GM19455 (cell line): ENCODE data around the gene CLNK.

ENCODE experiments used
- ATAC-seq: cut with Tn5 transposase; IDR thresholded peaks from one replicate; pipeline ENCODE4 v1.9.1; 2021; ENCODE audit not compliant: unreplicated experiment

The CLNK gene

DNA sequence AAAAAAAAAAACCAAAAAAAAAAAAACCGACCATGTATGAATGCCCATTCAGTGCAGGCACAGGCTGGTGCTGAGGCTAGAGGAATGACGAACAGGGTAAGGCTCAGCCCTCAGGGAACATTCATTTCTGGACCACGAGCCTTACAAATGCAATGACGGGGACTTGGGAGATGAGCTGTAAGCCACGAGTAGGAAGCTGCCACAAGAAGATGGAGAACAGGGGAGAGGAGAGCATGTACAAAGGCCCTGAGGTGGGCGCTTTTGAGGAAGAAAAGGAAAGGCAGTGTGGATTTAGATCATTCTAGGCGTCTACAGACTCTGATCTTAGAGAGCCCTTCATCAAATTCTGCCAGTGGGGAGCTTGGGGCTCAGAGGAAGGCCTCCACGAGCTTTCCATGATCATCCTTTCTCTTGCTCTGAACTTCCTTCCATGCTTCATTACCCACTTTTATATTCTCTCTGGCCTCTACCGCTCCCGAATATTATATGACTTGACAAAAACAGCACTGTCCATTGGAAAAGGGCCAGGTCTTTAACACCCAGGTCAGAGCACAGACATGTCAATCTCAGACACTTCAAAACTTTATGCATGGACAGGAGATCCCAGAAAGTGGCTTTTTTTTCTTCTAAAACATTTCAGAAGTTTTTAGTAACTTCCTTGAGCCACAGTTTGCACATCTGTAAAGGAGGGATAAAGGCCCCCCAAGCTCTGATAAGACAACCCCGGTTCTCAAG is 224.1 kb downstream of the CLNK start:
- no peak for ATAC-seq

DNA sequence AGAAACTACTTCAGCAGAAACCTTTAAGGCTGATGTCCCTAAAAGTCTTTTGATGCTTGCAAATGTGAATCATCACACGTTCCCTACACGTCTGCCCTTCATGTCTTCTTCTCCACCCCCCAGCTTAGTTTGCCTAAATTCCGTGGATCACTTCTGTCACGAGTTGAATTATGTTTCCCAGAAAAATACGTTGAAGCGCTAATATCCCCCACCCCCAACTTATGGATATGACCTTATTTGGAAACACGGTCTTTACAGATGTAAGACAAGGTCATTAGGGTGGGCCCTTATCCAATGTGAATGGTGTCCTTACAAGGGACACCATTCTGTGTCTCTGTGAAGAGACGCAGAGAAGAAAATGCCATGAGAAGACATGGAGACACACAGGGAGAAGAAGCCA is 225.3 kb downstream of the CLNK start:
- no peak for ATAC-seq

DNA sequence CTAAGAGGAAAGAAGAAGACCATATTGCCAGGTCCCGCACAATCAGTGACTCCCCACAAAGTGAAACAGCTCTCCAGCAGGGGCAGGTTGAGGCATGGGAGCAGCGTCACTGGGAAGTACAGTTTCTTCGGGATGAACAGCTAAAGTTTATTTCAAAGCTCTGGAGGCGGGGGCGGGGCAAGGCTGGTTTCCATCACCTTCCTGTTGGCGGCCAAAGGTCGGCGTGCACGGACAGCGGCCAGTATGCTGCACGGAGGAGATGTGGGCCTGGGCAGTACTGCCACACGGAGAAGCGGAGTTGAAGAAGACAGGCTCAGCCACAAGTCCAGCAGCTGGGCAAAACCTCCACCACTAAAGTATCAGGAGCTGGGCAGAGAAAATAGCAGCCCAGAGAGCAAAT is 226.4 kb downstream of the CLNK start:
- no peak for ATAC-seq

DNA sequence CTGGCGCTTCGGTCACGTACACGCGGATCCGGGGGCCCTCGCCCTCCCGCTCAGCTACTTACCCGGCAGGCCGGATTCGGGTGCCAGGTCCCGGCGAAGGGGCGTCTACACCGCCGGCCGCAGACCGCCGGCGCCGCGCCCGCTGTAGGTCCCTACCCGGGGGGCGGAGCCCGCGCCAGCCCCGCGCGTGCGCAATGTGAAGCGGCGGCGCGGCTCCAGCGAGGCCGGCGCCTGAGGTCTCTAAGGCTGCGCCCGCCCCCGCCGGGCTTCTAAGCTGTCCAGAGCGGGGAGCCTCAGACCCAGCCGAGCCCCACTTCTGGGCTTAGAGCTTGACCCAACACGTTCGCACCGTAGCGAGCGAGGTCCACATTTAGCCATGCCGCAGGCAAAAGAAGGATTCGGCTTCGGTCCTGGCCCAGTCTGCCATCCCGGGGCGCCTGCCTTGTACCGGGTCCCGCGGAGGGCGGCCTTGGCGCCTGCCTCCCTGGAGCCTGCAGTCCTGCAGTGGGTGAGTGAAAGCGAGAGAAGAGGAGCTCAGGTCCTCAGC is 227.2 kb downstream of the CLNK start, which contains the start of gene ZNF518B:
Gene ZNF518B (minus strand): TSS at position 172 of the 547 bp plus-strand sequence. CDS start 11,098 bp downstream, outside the sequence.
- peak; percentile 70 for ATAC-seq

DNA sequence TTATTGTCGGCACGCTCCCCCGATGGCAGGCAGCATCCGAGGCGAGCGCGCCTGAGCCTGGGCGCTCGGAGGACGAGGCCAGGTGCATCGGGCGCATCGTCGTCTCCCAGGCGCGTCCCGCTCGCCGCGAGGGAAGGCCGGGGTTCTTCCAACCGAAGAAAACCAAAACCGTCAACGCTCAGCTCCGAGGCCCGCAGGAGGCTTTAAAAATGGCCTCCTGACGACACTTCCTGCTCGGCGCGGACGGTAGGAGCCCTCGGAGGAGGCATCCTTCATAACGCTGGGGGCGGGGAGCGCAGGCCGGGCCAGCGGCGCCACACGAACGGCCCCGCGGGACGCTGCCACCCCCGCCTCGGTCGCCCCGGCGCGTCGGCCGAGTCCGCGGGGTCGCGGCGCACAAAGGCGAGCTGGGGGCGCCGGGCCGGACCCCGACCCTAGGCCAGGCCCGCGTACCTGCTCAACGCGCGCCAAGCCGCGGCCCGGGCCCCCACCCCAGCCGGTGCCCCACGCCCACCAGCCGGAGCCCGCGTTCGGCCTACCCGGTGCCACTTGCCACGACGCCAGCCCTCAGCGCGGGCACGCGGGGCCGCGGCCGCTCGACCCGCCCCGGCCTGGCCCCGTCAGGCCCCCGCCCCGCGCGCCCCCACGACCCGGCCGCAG is 227.8 kb downstream of the CLNK start:
- peak; percentile 73 for ATAC-seq

DNA sequence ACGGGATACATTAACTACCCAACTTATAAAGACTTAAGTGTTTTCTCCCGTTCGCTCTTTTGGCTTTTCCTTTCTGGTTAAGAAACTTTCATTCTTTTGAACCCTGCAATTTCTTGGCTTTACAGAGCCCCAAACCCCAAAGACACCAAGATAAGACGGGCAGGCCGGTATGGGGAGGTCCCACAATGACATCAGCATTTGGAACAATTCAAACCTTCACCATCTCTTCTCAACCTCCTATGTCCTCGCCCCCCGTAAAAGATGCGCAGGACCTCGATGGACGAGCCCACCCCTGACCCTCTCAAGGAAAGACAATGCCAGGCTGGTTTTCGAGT is 228.3 kb downstream of the CLNK start:
- no peak for ATAC-seq

DNA sequence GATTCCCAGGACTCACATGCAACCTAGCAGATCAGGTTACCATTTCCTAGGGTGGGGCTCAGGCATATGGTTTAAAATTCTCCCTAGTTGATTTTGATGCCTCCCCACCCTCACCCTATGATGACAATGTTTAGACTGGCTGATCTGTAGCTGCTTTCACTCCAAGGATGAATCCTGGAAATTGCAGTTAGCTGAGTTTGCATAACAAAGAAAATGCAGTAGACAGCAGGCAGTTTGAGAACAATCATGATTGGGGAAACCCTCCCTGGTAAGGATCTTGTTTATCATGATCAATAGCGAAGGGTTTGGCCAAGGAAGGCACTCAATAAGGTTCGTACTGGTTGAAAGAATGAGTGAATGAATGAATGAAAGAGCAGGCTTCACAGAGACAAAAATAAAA is 229.4 kb downstream of the CLNK start:
- no peak for ATAC-seq

DNA sequence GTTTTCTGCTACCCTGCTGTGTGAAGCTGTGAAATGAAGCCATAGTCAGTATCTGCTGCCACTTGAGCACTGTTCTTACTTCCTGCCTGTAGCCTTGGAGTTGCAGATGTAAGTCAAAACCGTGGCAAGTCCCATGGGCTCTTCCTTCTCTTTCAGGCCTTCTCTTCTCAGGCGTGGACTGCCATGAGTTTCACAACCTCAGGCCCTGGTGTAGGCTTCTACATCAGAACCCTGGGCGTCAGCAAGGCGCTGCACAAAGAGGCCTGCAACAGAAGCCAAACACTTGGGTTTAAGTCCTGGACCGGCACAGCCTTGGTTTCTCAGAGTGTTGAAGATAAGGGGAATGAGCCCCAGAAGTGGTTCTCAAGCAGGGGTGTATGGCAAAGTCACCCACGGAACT is 229.8 kb downstream of the CLNK start:
- no peak for ATAC-seq

DNA sequence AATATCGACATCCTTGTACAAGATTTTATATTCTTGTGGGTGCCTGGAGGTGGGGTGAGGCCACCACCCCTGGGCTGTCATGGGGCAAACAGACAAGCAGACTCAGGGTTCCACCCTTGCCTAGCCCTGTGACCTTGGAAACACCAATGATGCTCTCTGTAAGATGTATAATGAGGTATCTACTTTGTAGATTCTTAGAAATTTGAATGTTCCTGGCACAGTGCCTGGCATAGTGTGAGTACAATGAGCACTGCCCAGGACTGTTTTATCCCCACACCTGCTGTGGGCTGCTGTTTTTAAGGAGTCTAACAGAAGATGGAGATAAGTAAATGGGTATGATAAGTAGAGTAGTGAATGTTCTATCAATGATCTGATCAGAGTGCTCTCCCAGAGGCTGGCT is 230.4 kb downstream of the CLNK start:
- no peak for ATAC-seq

DNA sequence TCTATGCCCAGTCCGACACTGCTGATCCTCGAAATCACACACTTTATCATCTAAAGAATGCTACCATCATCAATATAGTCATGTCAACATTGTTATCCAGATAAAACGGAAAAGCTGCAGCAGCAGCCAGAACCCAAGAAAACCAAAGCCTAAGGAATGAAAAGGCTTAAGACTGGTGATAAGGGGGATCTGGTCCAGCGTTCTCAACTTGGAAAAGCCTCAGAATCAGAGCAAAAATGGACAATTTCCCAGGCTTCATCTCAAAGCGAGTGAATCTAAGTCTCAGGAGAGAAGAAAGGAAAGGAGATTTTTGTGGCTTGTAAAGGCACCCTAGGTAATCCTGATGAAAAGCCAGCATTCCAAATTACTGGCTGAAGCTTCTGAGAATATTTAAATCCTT is 235.6 kb downstream of the CLNK start:
- no peak for ATAC-seq

DNA sequence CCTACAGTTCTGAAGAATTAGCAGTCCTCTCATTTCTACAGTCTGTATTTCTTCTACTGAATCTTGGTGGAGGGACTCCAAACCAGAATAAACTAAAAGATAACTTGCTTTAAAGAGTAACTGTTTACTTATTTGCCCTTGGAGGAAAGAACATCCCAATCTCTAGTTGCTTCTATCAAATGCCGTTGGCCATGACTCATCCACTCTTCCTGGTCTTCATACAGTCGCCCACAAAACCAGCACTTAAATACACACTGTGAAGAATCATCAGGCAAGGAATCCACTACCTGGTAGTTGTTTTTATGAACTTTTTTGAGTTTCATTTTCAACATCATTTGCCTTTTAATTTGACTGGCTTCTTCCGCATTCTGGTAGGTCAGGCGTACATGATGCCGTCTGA is 241.6 kb downstream of the CLNK start:
- ATAC-seq, result no peak

DNA sequence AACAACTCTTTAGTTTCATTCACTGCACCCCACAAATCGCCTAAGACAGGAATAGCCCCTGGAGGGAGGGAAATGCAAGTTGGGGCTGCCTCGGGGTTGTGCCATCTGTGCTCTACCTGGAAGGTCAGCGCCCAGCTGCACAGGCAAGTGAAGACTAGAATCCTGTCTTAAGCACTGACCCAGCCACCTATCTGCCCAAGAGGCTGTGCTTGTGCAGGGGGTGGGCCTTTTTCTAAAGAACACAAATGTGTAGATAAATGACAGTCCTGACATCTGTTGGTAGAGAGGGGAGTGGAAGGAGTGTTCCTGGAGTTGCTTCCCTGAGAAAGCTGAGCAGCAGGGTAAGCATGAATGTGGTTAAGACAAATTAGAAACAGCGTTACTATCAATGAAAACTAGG is 243.1 kb downstream of the CLNK start:
- ATAC-seq, result no peak

DNA sequence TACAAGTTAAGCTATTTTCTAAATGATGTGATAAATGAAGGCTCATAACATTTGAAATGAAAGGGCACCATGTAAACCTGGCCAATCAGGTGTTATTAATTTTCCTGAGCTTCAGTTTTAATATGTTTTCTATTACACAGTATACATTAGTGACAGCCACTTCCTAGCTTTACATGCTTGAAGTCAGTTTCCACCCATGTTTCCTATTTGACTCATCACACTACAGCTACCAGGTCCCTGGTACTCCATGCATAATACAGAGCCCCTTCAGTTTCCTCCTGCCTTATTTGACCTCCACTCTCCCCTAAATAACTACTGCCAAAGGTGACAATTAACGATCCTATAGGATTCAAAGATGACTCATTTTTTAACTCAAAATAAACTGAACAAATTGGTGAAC is 245.6 kb downstream of the CLNK start:
- ATAC-seq, result no peak

DNA sequence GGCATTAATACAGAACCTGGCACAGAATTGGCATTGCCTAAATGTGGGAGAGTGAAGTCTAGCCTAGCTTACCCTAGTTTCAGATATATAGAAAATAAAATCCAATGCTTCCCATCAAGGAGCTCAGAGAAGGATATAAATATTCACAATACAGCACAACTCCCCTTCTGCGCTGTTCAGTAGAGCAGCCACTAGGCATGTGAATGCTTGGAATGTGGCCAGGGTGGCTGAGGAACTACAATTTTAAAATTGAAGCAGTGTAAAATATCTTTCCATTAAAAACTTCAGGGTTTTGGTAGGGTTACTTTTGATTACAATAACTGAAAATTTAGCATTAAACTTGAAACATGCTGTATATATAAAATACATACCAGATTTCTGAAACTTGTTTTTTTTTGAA is 246.8 kb downstream of the CLNK start:
- no peak for ATAC-seq
